Stimulated activated CD8-positive, alpha-beta memory T cell treated with anti-CD3 and anti-CD28 coated beads, Interleukin-4, amount 100 ng/mL, for 48 hours (primary cell): Measurements from ENCODE around the gene POU2F1.

Experiments used
- DNase-seq: peaks from one replicate; pipeline ENCODE4 v3.0.0-alpha.2; 2020

POU2F1 gene

GRCh38 chr1:167220537-167221125 lies at the start of gene POU2F1:
Gene POU2F1 (plus strand): TSS chr1:167220886. CDS start chr1:167220898, 12 bp downstream.
- peak; percentile 98 for DNase-seq

GRCh38 chr1:167171286-167171929 lies 49.3 kb upstream of the POU2F1 start:
- DNase-seq: no peak

GRCh38 chr1:167173516-167174184 lies 47.0 kb upstream of the POU2F1 start:
- no peak for DNase-seq

GRCh38 chr1:167175901-167176300 lies 44.8 kb upstream of the POU2F1 start:
- no peak for DNase-seq

- DNase-seq: no peak
Measured at GRCh38 chr1:167178831-167179230, 41.9 kb upstream of the POU2F1 start.

- DNase-seq: no peak
Measured at GRCh38 chr1:167182571-167183320, 37.9 kb upstream of the POU2F1 start.

- DNase-seq: no peak
Measured at GRCh38 chr1:167184081-167184480, 36.6 kb upstream of the POU2F1 start.

- DNase-seq: no peak
Measured at GRCh38 chr1:167185062-167185461, 35.6 kb upstream of the POU2F1 start.

GRCh38 chr1:167185974-167186657 lies 34.6 kb upstream of the POU2F1 start:
- DNase-seq: no peak

GRCh38 chr1:167186771-167187170 lies 33.9 kb upstream of the POU2F1 start:
- no peak for DNase-seq

- DNase-seq: no peak
Measured at GRCh38 chr1:167190747-167191237, 29.9 kb upstream of the POU2F1 start.

- DNase-seq: no peak
Measured at GRCh38 chr1:167191958-167192357, 28.7 kb upstream of the POU2F1 start.

GRCh38 chr1:167194182-167194581 lies 26.5 kb upstream of the POU2F1 start:
- DNase-seq: no peak

GRCh38 chr1:167196166-167196565 lies 24.5 kb upstream of the POU2F1 start:
- DNase-seq: no peak

- DNase-seq: no peak
Measured at GRCh38 chr1:167197236-167197635, 23.4 kb upstream of the POU2F1 start.

- DNase-seq: no peak
Measured at GRCh38 chr1:167197692-167198091, 23.0 kb upstream of the POU2F1 start.

GRCh38 chr1:167198518-167199133 lies 22.1 kb upstream of the POU2F1 start:
- no peak for DNase-seq

- no peak for DNase-seq
Measured at GRCh38 chr1:167199656-167200055, 21.0 kb upstream of the POU2F1 start.

GRCh38 chr1:167200272-167200671 lies 20.4 kb upstream of the POU2F1 start:
- DNase-seq: no peak

- no peak for DNase-seq
Measured at GRCh38 chr1:167200749-167201148, 19.9 kb upstream of the POU2F1 start.

- no peak for DNase-seq
Measured at GRCh38 chr1:167202049-167202448, 18.6 kb upstream of the POU2F1 start.
